Activated CD4-positive, alpha-beta memory T cell treated with anti-CD3 and anti-CD28 coated beads for 36 hours (primary cell): ENCODE results near the gene C19orf18. TPM values are rescaled to one million over a fixed set of nuclear protein-coding genes. Genes with fewer than 3 reads are reported as not detected.
"Not testable (repeated sequence)": the region's sequence is repeated elsewhere in the genome, so short reads cannot be mapped to it uniquely, and the experiment has no call there.

ENCODE experiments used
- CTCF ChIA-PET: fragments of 350-600 bp; sonication (Branson Sonifier 250); formaldehyde crosslinking; loops from one replicate; lab custom pipeline; 2021; ENCODE audit warnings: antibody characterized with exemption, inconsistent platforms; lab: Charles Lee
- POLR2A ChIA-PET: fragments of 350-600 bp; sonication (Branson Sonifier 250); formaldehyde crosslinking; loops from one replicate; lab custom pipeline; 2021; ENCODE audit warnings: antibody characterized with exemption; lab: Charles Lee
- DNase-seq: peaks from one replicate; pipeline ENCODE4 v3.0.0-alpha.2; 2020
- H3K27ac Mint-ChIP-seq: one replicate; pipeline ENCODE4 v1.8.0; 2021; ENCODE audit warnings: mixed read lengths
- H3K27me3 Mint-ChIP-seq: one replicate; pipeline ENCODE4 v1.8.0; 2021; ENCODE audit warnings: mixed read lengths
- H3K36me3 Mint-ChIP-seq: one replicate; pipeline ENCODE4 v1.8.0; 2021; ENCODE audit warnings: mixed read lengths
- H3K4me1 Mint-ChIP-seq: one replicate; pipeline ENCODE4 v1.8.0; 2021; ENCODE audit warnings: low read depth, mixed read lengths
- H3K4me3 Mint-ChIP-seq: one replicate; pipeline ENCODE4 v1.8.0; 2021; ENCODE audit warnings: mild to moderate bottlenecking, mixed read lengths
- H3K9me3 Mint-ChIP-seq: one replicate; pipeline ENCODE4 v1.8.0; 2021; ENCODE audit warnings: mixed read lengths
- intact Hi-C: fragments of 100-400 bp; cut with micrococcal nuclease; formaldehyde crosslinking; loops from one replicate; pipeline ENCODE4 v1.15.1; 2023
- total RNA-seq, 2 experiments: library from RNA; stranded (reverse); gene quantifications; one replicate each; pipeline ENCODE4 v1.2.3, GENCODE V29; 2021

C19orf18 gene
- total RNA-seq, 2 experiments from 2014 or later = not detected

GRCh38 chr19:57947088-57947418 lies 27.3 kb downstream of the C19orf18 start:
- intact Hi-C loops = loop anchor here (1.0 kb wide), 2 partner anchors 31 to 203 kb away; partner anchors contain the start of genes ZNF329 and ZNF417
- H3K4me1 Mint-ChIP-seq = peaks cover 16% of the 10 kb centered on the region
- no peaks in the 10 kb centered on the region for H3K27me3 Mint-ChIP-seq
- peak overlapping the region; percentile 94 for H3K4me3 Mint-ChIP-seq
- H3K9me3 Mint-ChIP-seq = peaks cover 58% of the 10 kb centered on the region
- CTCF ChIA-PET = no interaction called here
- DNase-seq = no peak
- POLR2A ChIA-PET = no interaction called here
- peaks cover 50% of the 10 kb centered on the region for H3K36me3 Mint-ChIP-seq
- no peak overlapping the region for H3K27ac Mint-ChIP-seq

GRCh38 chr19:57946316-57946715 lies 28.0 kb downstream of the C19orf18 start:
- intact Hi-C loops = no loop called here
- peak overlapping the region; percentile 94 for H3K4me3 Mint-ChIP-seq
- ChIA-PET POLR2A (interaction anchor here (0.6 kb wide), 1 partner anchor 185 kb away, joined by 3 read pairs; no protein-coding TSS in a partner anchor), CTCF (no interaction called here)
- no peak overlapping the region for H3K27ac Mint-ChIP-seq
- H3K9me3 Mint-ChIP-seq = peaks cover 61% of the 10 kb centered on the region
- DNase-seq = no peak
- no peaks in the 10 kb centered on the region for H3K27me3 Mint-ChIP-seq
- H3K36me3 Mint-ChIP-seq = peaks cover 57% of the 10 kb centered on the region
- peaks cover 16% of the 10 kb centered on the region for H3K4me1 Mint-ChIP-seq

- Mint-ChIP-seq H3K4me3 (no peak overlapping the region), H3K27ac (no peak overlapping the region), H3K4me1 (peaks cover 9% of the 10 kb centered on the region), H3K9me3 (peaks cover 83% of the 10 kb centered on the region), H3K36me3 (peaks cover 83% of the 10 kb centered on the region), H3K27me3 (no peaks in the 10 kb centered on the region)
- CTCF ChIA-PET = no interaction called here
- intact Hi-C loops = no loop called here
- no peak for DNase-seq
- POLR2A ChIA-PET = no interaction called here
Observed at GRCh38 chr19:57941593-57941992, 32.7 kb downstream of the C19orf18 start.

- POLR2A ChIA-PET = no interaction called here
- peaks cover 70% of the 10 kb centered on the region for H3K36me3 Mint-ChIP-seq
- peaks cover 1% of the 10 kb centered on the region for H3K27me3 Mint-ChIP-seq
- H3K27ac Mint-ChIP-seq = no peak overlapping the region
- intact Hi-C loops = no loop called here
- CTCF ChIA-PET = no interaction called here
- peaks cover 5% of the 10 kb centered on the region for H3K4me1 Mint-ChIP-seq
- H3K9me3 Mint-ChIP-seq = peaks cover 78% of the 10 kb centered on the region
- no peak overlapping the region for H3K4me3 Mint-ChIP-seq
- no peak for DNase-seq
Observed at GRCh38 chr19:57935731-57936130, 38.6 kb downstream of the C19orf18 start.

GRCh38 chr19:57934820-57935665 lies 39.3 kb downstream of the C19orf18 start, which contains the start of gene ZNF418:
TSS of gene ZNF418 (minus strand) at chr19:57935402. CDS start at chr19:57933822, 1,580 bp downstream.
- peaks cover 81% of the 10 kb centered on the region for H3K9me3 Mint-ChIP-seq
- peak; percentile 64 for DNase-seq
- ChIA-PET POLR2A (no interaction called here), CTCF (no interaction called here)
- peaks cover 1% of the 10 kb centered on the region for H3K27me3 Mint-ChIP-seq
- peaks cover 74% of the 10 kb centered on the region for H3K36me3 Mint-ChIP-seq
- H3K27ac Mint-ChIP-seq = no peak within 1 kb of the TSS
- intact Hi-C loops = no loop called here
- peaks cover 5% of the 10 kb centered on the region for H3K4me1 Mint-ChIP-seq
- H3K4me3 Mint-ChIP-seq = peak within 1 kb of the TSS; percentile 78

- no peaks in the 10 kb centered on the region for H3K27me3 Mint-ChIP-seq
- no peak overlapping the region for H3K4me3 Mint-ChIP-seq
- no peaks in the 10 kb centered on the region for H3K4me1 Mint-ChIP-seq
- H3K9me3 Mint-ChIP-seq = peaks cover 70% of the 10 kb centered on the region
- ChIA-PET CTCF (no interaction called here), POLR2A (no interaction called here)
- no peak overlapping the region for H3K27ac Mint-ChIP-seq
- intact Hi-C loops = no loop called here
- peaks cover 52% of the 10 kb centered on the region for H3K36me3 Mint-ChIP-seq
- no peak for DNase-seq
Observed at GRCh38 chr19:57927587-57927986, 46.7 kb downstream of the C19orf18 start.

- Mint-ChIP-seq H3K9me3 (peaks cover 52% of the 10 kb centered on the region), H3K36me3 (peaks cover 60% of the 10 kb centered on the region), H3K4me1 (peaks cover 28% of the 10 kb centered on the region), H3K4me3 (peak within 1 kb of the TSS; percentile 88), H3K27ac (peak within 1 kb of the TSS; percentile 83)
- intact Hi-C loops = loop anchor here (1.0 to 10.0 kb wide), 6 partner anchors 31 to 488 kb away; partner anchors contain the start of genes ZNF256, ZNF329, ZNF416 and ZNF584
- H3K27me3 Mint-ChIP-seq = not testable (repeated sequence)
- POLR2A ChIA-PET = interaction anchor here (0.9 to 1.0 kb wide), 2 partner anchors 97 to 283 kb away, joined by 3 read pairs; partner anchors contain the start of gene ZNF211
- DNase-seq = peak; percentile 91
- CTCF ChIA-PET = interaction anchor here (0.6 kb wide), 2 partner anchors 86 to 406 kb away, joined by 3 read pairs; partner anchors contain the start of gene ZNF606
Observed at GRCh38 chr19:57916168-57916995, 58.0 kb downstream of the C19orf18 start, which contains the start of gene ZNF417. TSS of gene ZNF417 (minus strand) at chr19:57916592. CDS start at chr19:57916411, 181 bp downstream.

- H3K4me3 Mint-ChIP-seq = no peak overlapping the region
- H3K27me3 Mint-ChIP-seq = no peaks in the 10 kb centered on the region
- ChIA-PET POLR2A (no interaction called here), CTCF (interaction anchor here (1.3 kb wide), 1 partner anchor 12 kb away, joined by 4 read pairs; no protein-coding TSS in a partner anchor)
- no peak overlapping the region for H3K27ac Mint-ChIP-seq
- intact Hi-C loops = loop anchor here (10.0 kb wide), 2 partner anchors 340 to 490 kb away; partner anchors contain the start of genes ZNF416 and ZNF584
- peaks cover 28% of the 10 kb centered on the region for H3K4me1 Mint-ChIP-seq
- H3K36me3 Mint-ChIP-seq = peaks cover 67% of the 10 kb centered on the region
- no peak for DNase-seq
- peaks cover 56% of the 10 kb centered on the region for H3K9me3 Mint-ChIP-seq
Observed at GRCh38 chr19:57914531-57914930, 59.8 kb downstream of the C19orf18 start.

Other genes starting within 250 kb of the C19orf18 start
- 1 to 10 TPM; 5.4 to 6.3 TPM for gene ZNF671, start 246.9 kb downstream of the C19orf18 start, total RNA-seq
- 1 to 10 TPM; 7.8 to 8.3 TPM for gene ZNF776, start 227.7 kb downstream of the C19orf18 start, total RNA-seq
- 10 to 100 TPM; 11.5 to 11.7 TPM for gene ZNF586, start 204.9 kb downstream of the C19orf18 start, total RNA-seq
- 1 to 10 TPM; 4.8 to 6.1 TPM for gene ZNF552, start 159.6 kb downstream of the C19orf18 start, total RNA-seq
- 10 to 100 TPM; 14.2 to 15.2 TPM for gene ZNF587B, start 144.2 kb downstream of the C19orf18 start, total RNA-seq
- 10 to 100 TPM; 20.9 to 23.9 TPM for gene ZNF587, start 124.7 kb downstream of the C19orf18 start, total RNA-seq
- 10 to 100 TPM; 10.4 to 12.4 TPM for gene ZNF814, start 85.5 kb downstream of the C19orf18 start, total RNA-seq
- 10 to 100 TPM; 10.6 to 11.1 TPM for gene ZNF417, start 57.9 kb downstream of the C19orf18 start, total RNA-seq
- 1 to 10 TPM; 2.3 TPM for gene ZNF418, start 39.1 kb downstream of the C19orf18 start, total RNA-seq
- gene ZNF256, start 26.8 kb downstream of the C19orf18 start, total RNA-seq = 1 to 10 TPM; 3.9 TPM
- 1 to 10 TPM; 5.1 to 5.8 TPM for gene ZNF606, start 28.3 kb upstream of the C19orf18 start, total RNA-seq
- not detected for gene ZSCAN1, start 59.5 kb upstream of the C19orf18 start, total RNA-seq
- under 1 TPM in 1 of 2 experiments, not detected in 1; 0.12 TPM for gene ZNF135, start 84.7 kb upstream of the C19orf18 start, total RNA-seq
- gene ZSCAN18, start 123.7 kb upstream of the C19orf18 start, total RNA-seq = 10 to 100 TPM; 13.8 to 15.7 TPM
- 1 to 10 TPM; 4.2 to 4.4 TPM for gene ZNF329, start 176.3 kb upstream of the C19orf18 start, total RNA-seq
- gene ZNF274, start 208.5 kb upstream of the C19orf18 start, total RNA-seq = 10 to 100 TPM; 19.1 to 19.6 TPM